HG03025 (cell line): Measurements from ENCODE around the gene SLX4IP.

Source experiments
- ATAC-seq: cut with Tn5 transposase; IDR thresholded peaks from one replicate; pipeline ENCODE4 v1.9.1; 2021; ENCODE audit warnings: mild to moderate bottlenecking, moderate library complexity; ENCODE audit not compliant: unreplicated experiment, low FRiP score

Gene SLX4IP

DNA sequence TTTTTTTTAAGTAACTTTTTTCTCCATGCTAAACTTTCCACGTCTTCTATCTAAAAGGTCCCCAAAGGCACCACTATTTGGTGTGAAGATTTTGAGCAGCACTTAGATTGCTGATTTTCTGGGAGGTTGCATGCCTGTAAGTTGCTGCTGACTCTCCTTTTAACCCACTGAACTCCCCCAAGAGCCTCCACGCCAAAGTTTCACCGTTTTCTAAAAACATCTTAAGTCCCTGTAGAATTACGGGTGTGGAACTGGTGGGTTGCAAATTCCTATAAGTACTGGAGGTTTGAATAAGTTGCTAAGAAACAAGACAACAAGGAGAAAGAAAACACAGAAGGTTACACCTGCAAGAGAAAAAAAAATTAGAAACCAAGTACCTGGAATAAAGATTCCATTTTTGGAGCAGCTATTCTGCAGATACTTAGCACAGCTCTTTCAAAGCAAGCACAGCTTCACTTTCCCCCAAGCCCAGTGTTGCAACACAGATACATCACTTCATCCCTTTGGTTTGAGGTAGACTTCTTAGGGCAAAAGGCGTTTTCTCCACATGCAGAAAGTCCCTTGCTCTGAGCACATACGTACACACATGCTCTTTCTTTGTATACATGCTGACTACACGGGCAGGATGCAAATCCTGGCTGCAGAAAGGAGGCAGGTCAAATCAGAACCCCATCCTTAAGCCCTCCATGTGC, 233.7 kb downstream of the SLX4IP start:
- no peak for ATAC-seq

DNA sequence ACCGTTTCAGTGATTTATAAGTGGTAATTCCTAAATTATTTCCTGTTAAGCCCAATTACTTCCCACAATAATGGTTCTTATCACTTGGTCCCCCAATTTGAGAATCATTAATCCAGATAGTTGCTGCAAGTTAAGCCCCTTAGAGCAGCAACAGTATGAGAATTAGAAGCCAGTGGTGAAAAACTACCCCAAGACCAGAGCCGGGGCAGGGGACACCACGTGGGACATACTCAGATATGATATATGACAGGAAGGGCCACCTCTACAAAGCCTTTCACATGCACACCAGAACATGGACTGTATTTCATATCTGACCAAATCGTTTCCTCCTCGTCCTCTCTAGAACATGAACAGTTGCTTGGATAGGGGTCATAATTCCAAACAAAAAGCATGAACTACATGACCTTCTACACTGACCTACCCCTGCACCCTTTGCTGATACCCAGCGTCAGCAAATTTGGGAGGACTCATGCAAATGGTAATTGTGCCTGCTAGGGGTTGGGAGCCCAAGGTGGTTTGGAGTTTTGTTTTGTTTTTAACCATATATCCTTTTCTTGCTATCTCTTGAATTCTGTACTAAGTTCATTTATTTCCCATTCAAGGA, 234.8 kb downstream of the SLX4IP start:
- no peak for ATAC-seq

DNA sequence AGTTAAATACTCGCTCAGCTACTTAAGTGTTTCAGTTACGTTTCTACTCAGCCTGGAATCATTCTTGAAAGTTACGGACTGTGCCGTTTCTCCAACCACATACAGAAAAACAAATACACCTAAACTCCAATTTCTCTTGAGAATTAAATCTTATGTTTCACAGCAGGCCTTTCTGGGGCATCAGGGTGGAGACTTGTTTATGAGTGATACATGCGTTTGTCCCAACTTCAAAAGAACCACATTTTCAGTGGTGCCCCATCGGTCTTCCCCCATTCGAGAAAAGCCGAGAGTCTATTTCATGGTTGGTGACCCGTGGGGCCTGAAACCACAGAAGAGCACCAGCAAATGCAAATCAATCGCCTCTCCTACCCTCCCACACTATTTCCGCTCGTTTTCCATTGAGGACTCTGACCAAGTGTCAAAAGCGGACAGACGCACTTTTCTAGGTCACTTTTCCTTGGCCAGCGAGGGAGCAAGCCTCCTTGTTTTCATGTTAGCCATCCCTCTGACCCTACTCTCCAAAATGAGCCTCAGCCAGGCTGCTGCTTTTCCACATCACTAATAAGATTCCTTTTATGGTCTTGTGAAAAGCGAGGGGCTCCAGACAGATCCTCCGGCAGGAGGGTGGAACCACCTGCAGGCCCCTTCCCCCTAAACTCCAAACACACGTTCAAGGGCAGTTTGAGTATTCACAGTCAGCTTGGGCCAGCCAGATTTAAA, 235.6 kb downstream of the SLX4IP start:
- ATAC-seq = peak; percentile 40

DNA sequence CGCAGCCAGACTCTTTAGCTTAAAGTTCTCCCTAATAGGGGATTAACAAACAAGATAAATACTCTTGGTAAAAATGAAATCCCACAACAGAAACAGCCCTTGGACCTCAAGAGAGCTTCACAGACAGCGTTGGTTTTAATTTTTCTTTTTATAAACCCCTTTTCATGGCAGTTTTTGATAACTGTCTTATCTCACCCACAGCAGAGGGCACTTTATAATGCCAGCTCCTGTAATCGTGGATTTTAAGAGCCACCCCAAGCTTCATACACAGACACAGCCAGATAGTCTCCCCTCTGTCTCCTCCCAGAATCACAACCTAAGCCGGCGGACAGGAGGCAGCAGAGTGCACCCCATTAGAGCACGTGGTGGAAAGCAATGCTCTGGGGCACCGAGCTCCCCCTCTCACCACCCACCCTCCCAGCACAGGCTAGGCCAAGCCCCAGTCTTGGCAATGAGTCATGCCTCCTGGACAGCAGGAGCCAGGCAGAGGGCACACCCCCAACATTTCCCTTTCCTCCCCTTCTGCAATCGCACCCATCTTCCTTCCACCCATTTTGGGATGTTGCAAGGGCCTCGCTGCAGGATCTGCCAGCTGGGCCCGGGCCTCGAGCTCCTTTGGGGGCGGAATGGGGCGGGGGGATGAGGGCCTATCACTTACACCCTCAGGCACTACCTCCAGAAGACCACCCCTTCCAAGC, 236.3 kb downstream of the SLX4IP start:
- ATAC-seq = peak; percentile 25

- no peak for ATAC-seq
Observed at GRCh38 chr20:10671919-10672623, 237.0 kb downstream of the SLX4IP start.

DNA sequence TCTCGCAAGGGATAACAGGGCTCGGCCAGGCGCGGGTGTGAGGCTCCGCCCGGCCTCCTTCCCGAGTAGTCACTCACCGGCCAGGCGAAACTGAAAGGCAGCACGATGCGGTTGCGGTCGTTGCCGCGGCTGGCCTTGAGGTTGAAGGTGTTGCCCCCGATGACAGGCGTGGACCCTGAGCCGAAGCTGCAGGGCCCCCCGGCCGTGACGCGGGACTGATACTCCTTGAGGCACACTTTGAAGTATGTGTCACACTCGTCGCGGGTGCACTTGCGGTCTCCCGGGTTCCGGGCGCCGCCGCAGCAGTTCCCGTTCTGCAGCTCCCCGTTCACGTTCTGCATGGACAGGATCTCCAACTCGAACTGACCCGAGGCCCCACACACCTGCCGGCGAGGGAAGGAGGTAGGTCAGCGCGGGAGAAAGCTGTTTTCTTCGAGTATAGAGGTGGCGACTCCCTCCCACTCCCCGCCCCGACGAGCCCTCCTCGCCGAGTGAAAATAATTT, 237.6 kb downstream of the SLX4IP start:
- no peak for ATAC-seq

GRCh38 chr20:10673176-10673841, 238.2 kb downstream of the SLX4IP start:
- ATAC-seq = no peak

GRCh38 chr20:10673842-10674683, 239.0 kb downstream of the SLX4IP start, which contains the start of gene JAG1:
TSS of gene JAG1 (minus strand) at chr20:10673999. CDS start at chr20:10673530, 469 bp downstream.
- peak; percentile 48 for ATAC-seq

DNA sequence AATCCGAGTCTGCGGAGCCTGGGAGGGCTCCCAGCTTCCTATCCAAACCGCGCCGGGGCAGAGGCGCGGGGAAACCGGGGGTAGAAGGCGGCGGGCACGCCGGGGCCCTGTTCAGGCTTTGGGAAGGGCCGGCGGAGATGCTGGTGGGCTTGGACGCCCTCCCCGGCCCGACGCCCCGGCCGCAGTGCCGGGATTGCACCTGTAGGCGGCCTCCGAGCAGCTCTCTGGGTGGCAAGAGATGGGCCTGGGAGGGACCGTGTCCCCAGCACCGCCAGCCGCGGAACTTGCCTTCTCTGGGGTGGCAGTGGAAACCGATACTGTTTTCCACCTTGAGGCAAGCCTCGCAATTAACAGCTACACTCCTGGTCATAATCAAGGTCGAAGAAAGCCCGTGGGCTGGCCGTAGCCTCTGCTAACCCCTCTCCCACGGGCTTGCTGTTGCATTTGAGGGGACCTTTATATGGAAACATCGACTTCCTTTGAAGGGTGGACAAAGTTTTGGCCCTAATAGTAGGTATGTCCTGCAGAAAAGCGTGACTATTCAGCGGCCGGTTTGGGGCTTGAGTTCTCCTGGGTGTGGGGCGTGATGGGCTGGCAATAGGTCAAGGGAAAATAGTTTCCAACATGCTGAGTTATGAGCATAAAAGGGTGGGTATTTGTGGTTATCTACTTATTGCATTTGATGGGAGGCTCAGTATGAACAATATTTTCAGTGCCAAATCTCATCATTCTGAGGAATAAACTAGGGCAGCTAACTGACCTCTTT, 239.8 kb downstream of the SLX4IP start:
- ATAC-seq = peak; percentile 37

GRCh38 chr20:10675450-10675848, 240.3 kb downstream of the SLX4IP start:
- ATAC-seq = no peak

DNA sequence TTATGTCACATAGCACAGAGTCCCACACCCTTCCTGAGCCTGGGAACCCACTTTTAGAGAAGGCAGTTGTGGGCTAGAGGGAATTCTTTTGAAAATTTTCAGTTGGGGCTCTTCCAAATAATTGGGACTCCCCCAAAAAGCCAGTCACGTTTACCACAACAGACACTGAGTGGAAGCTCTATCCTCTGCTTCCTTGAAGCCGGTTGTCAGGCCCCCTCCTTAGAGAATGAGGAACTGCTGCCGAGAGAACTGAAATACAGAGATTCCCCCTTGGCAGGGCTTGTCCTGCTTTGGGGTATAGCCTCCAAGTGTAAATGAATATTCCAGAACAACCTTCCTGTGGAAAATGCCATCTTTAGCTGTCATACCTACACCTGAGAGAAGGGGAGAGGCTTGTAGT, 241.4 kb downstream of the SLX4IP start:
- no peak for ATAC-seq
